ENCODE results near the gene COLGALT1.

The COLGALT1 gene

GRCh38 chr19:17625043-17625442, 69.6 kb downstream of the COLGALT1 start:
- DNase-seq, result no peak

- DNase-seq, result no peak
These were observed 70.5 kb downstream of the COLGALT1 start for GRCh38 chr19:17625980-17626379.

GRCh38 chr19:17626456-17627015, 71.1 kb downstream of the COLGALT1 start:
- DNase-seq, result no peak

- DNase-seq, result no peak
These were observed 71.7 kb downstream of the COLGALT1 start for GRCh38 chr19:17627161-17627560.

GRCh38 chr19:17627921-17628320, 72.5 kb downstream of the COLGALT1 start:
- DNase-seq, result no peak

- DNase-seq, result no peak
These were observed 74.3 kb downstream of the COLGALT1 start for GRCh38 chr19:17629760-17630159.

GRCh38 chr19:17632577-17632976, 77.1 kb downstream of the COLGALT1 start:
- no peak for DNase-seq

All from activated gamma-delta T cell (primary cell).